Measurements from ENCODE around the gene PARD3B. TPM values are rescaled to one million over a fixed set of nuclear protein-coding genes. Genes with fewer than 3 reads are reported as not detected.
A peak's percentile ranks its signal among the peaks of the same experiment; 100 is the strongest.

The PARD3B gene
- total RNA-seq, result 8.4 and 13.5 TPM in 2 replicates

- DNase-seq (ENCODE audit: low read depth, low spot score), result peak; percentile 20
These were observed at the start of gene PARD3B for GRCh38 chr2:204544961-204545860. TSS of gene PARD3B (plus strand) at chr2:204545475. CDS start at chr2:204546000, 525 bp downstream.

GRCh38 chr2:204496779-204497178 is 48.5 kb upstream of the PARD3B start:
- DNase-seq (ENCODE audit: low read depth, low spot score), result no peak

DNA sequence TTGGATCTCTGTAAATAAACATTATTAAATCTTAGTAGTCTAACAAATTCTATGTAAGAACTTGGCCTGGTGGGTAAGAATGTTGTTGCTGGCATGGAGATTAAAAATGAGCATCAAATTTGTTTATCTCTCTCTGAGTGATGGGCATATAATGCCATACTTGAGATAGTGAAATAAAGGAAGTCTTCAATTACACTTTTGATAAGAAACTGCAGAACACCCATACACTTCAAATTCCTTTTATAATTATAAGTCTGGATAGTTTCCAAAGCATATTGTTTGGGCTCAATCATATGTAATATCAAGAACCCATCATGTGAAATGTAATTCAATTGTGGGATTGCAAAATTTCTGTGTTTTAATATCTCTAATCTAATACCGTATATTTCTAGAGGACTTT is 47.4 kb upstream of the PARD3B start:
- no peak for DNase-seq (ENCODE audit: low read depth, low spot score)

DNA sequence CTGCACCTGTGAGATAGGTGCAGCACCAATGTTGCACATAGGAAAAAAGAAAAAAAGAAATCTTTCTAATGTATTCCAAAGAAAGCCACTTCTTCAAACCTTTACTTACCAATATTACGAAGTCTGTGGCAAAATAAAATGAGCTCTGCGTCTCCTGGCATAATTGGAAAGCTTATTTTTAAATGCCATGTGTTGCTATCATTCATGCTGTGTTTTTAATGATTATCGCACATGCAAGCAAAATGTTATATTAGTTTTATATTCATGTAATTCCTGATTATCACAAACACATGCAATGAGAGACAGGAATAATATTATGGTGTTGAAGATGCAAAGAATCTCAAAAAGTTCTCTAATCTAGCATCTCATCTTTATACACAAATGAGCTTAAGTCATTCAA is 47.0 kb upstream of the PARD3B start:
- DNase-seq (ENCODE audit: low read depth, low spot score), result no peak

DNA sequence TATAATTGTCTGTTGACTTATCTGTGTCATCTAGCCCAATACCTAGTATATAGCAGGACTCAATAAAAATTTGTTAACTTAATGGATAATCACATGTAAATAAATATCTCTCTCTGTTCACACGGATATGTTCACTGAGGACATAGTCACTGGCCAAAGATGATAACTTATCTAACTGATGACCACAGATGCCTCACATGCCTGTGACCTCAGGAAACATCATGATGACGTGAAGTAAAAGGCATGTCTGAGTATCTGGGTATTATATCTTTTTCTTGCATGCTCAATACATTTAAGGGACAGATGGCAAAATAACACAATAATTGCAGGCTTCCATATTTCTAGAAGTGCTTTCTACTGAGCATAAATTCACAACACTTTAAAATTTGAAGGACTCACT is 41.4 kb upstream of the PARD3B start:
- DNase-seq (ENCODE audit: low read depth, low spot score), result no peak

- no peak for DNase-seq (ENCODE audit: low read depth, low spot score)
These were observed 40.7 kb upstream of the PARD3B start for GRCh38 chr2:204504594-204504993.

GRCh38 chr2:204505488-204505887 is 39.8 kb upstream of the PARD3B start:
- no peak for DNase-seq (ENCODE audit: low read depth, low spot score)

GRCh38 chr2:204505946-204506345 is 39.3 kb upstream of the PARD3B start:
- no peak for DNase-seq (ENCODE audit: low read depth, low spot score)

DNA sequence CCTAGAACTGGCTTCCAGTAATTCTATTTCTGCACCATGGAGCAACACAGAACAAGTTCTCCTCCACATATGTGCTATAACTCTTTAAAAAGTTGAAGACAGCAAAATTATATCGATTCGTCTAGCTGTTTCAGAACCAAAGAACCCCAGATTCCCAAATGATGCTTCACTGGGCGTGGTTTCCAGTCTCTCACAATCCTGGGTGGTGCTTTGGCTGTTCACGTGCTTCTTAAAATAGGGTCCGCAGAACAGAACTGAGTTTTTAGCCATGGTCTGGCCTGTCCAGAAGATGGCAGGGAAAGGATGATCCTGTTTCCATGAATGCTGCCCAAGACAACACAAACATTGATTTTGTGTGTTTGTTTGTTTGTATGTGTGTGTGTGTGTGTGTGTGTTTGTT is 37.6 kb upstream of the PARD3B start:
- DNase-seq (ENCODE audit: low read depth, low spot score), result no peak

- DNase-seq (ENCODE audit: low read depth, low spot score), result no peak
These were observed 34.4 kb upstream of the PARD3B start for GRCh38 chr2:204510709-204511420.

- no peak for DNase-seq (ENCODE audit: low read depth, low spot score)
These were observed 30.8 kb upstream of the PARD3B start for GRCh38 chr2:204514439-204514838.

- DNase-seq (ENCODE audit: low read depth, low spot score), result no peak
These were observed 29.9 kb upstream of the PARD3B start for GRCh38 chr2:204515416-204515815.

DNA sequence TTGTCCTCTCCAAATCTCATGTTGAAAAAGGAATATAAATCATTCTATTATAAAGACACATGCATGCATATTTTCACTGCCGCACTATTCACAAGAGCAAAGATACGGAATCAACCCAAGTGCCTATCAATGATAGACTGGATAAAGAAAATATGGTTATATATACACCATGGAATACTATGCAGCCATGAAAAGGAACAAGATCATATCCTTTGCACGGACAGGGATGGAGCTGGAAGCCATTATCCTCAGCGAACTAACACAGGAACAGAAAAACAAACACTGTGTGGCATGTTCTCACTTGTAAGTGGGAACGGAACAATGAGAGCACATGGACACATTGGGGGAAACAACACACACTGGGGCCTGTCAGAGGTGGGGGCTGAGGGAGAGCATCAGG is 28.1 kb upstream of the PARD3B start:
- DNase-seq (ENCODE audit: low read depth, low spot score), result no peak

DNA sequence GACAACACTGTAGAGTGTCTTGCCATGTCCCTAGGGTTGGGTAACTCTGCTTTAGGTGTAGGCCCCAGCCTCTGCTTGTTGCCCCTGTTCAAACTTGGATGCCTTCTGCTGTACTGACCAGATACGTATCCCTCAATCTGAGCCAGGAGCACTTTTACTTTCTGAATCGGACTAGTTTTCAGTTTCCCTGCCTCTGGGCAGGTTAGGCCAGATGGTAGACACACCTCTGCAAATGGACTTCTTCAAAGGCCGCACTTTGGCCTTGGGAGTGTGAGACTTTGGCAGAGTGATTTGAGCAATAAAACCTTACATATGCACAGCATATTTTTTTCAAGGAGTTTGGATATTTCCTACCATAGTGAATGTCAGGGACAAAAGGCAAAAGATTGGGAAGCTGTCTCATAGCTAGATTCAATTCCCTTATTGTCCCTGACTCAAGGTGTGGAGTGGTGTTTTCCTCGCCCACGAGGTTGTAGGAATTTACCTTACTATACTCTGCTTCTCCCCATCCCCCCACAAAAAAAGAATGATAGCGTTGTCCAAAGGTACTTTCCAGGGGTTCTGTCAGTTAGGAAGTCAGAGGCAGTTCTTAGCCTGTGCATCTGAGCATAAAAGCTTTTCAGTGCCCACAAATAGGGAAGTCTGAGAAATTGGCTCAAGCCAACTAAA is 15.3 kb upstream of the PARD3B start:
- DNase-seq (ENCODE audit: low read depth, low spot score), result no peak

DNA sequence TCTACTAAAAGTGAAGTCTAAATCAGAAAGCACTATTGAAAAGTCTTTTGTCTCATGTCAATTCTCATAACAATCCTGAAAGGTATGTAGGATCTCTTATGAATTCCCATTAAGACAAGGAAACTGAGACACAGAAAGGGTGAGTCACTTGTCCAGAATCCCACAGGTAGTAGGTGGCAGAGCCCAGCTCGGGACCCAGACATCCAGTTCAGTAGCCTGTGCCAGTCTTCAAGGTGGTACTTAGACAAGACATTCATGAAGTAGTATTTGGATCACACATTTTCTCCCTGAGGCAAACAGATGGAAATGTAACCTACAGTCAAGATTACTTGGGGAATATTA is 14.8 kb upstream of the PARD3B start:
- DNase-seq (ENCODE audit: low read depth, low spot score), result no peak

- no peak for DNase-seq (ENCODE audit: low read depth, low spot score)
These were observed 11.5 kb upstream of the PARD3B start for GRCh38 chr2:204533629-204534370.

DNA sequence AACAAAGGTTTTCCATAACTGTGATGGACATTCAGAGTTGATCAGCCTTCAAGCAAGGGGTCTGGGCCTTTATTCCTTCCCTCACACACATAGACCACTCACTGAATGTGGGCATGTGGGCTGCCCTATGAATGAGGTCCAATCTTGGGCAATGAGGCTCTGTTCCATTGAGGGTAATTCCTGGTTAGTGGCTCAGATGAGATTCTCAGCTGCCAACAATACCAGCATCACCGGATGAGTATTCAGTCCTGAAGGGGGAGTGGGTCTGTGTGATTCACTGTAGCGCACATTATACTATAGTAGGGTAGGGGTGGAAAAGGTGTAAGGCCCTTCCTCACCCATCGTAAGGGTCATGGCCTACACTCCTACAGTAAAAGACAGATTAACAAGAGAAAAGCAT is 9.9 kb upstream of the PARD3B start:
- DNase-seq (ENCODE audit: low read depth, low spot score), result no peak

DNA sequence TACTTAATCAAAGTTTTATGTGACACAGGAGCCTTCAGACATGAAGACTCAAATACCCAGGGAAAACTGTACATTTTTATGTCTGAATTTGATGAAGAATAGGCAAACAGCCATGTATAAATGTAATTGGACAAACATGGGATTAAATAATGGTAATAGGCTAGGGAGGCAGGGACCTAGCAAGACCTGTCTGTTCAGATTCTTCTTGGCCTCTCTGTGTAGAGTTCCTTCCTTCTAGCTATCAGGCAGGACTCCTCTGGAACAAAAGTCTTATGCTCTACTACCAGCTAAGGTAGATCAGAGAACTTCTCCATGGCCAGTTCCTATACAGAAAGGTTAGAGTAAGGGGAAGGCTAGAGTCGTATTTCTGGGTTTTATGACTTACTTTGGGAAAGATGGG is 9.5 kb upstream of the PARD3B start:
- no peak for DNase-seq (ENCODE audit: low read depth, low spot score)

DNA sequence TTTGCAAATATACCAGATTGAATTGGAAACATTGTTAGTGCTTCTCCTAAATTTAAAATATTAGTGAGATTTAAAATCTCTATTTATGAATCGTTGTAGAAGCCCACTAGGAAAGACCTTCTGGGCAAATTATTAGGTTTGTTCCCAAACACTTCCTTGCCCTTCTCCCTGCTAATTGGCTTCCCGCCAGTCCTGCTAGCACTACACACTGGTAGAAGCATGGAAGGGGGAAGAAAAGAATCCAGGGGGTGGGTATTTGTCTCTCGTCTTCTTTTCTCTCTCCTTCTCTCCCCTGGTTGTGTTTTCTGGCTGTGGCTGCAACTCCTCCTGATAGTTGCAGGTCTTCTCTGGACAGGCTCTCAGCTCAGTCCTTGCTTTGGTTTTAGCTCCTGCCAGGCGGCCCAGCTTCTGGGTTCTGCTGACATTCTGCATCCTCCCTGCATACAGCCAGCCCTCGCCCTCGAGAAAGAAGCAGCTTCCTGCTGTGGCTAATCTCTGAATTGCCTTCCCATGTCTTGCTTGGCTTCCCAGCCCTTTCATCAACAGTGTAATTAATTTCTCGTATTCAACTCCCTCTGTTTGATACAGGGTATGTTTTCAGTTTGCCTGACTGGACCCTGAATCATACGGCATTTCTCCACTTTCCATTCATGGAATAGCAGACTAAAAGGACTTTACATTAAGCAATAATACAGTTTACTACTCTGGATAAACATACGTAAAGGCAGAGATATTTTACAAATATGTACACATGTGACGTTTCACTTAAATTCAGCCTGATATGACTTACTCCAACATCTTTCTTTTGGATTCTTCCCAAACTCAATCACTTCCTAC is 6.9 kb upstream of the PARD3B start:
- DNase-seq (ENCODE audit: low read depth, low spot score), result no peak

DNA sequence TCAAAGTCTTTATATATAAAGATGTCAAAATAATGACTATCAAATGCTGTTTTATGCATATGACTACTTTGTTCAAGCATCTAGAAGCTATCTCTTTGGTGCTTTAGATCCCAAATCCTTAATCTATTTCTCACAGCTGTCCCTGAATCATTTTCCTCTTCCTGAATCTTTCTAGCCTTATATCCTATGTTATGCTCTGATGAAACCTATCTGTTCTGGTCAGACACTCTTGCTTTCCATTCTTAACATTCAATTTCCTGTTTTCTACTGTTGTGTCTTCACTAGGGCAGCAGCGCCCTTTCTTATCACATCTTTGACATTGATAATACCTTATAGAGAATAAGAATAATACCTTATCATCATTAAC is 6.3 kb upstream of the PARD3B start:
- peak; percentile 87 for DNase-seq (ENCODE audit: low read depth, low spot score)

GRCh38 chr2:204541637-204542036 is 3.6 kb upstream of the PARD3B start:
- no peak for DNase-seq (ENCODE audit: low read depth, low spot score)
